Natural killer cell (primary cell): ENCODE data around the gene PHACTR3. TPM values are rescaled to one million over a fixed set of nuclear protein-coding genes. Genes with fewer than 3 reads are reported as not detected.

Source experiments
- ATAC-seq, 3 donors: fragments of 150-1000 bp in 2 of 3; fragments of 200-7000 bp in 1 of 3; cut with Tn5 transposase; 1 replicate in 1 of 3; 2 replicates in 2 of 3; pipeline ENCODE4 v1.10.0; 2021; ENCODE audit warnings: mild to moderate bottlenecking in 2 of 3, moderate library complexity in 2 of 3
- DNase-seq, 2 donors: peaks; one replicate each; pipeline versions ENCODE4 v3.0.0 to v3.0.0-alpha.2; 2013 to 2021; ENCODE audit warnings: mixed read lengths in 1 of 2
- H3K27ac ChIP-seq: one replicate; pipeline ENCODE4 v1.5.1; 2013; ENCODE audit warnings: mild to moderate bottlenecking, low read length
- H3K27me3 ChIP-seq: one replicate; pipeline ENCODE4 v1.6.1; 2013; ENCODE audit warnings: low read length; ENCODE audit not compliant: control insufficient read depth, insufficient read depth
- H3K36me3 ChIP-seq: one replicate; pipeline ENCODE4 v1.6.1; 2013; ENCODE audit warnings: low read length; ENCODE audit not compliant: control insufficient read depth, insufficient read depth
- H3K4me1 ChIP-seq: one replicate; pipeline ENCODE4 v1.6.1; 2013; ENCODE audit warnings: low read length; ENCODE audit not compliant: control insufficient read depth, insufficient read depth
- H3K4me3 ChIP-seq: one replicate; pipeline ENCODE4 v1.5.1; 2013; ENCODE audit warnings: low read length
- H3K9me3 ChIP-seq: one replicate; pipeline ENCODE4 v1.6.1; 2013; ENCODE audit warnings: low read length; ENCODE audit not compliant: control insufficient read depth, insufficient read depth
- H3K27ac Mint-ChIP-seq, 2 donors: one replicate each; pipeline ENCODE4 v1.8.0; 2022; ENCODE audit warnings: mild to moderate bottlenecking in 2 of 2, mixed read lengths in 2 of 2, moderate library complexity in 1 of 2
- H3K27me3 Mint-ChIP-seq, 2 donors: one replicate each; pipeline ENCODE4 v1.8.0; 2022; ENCODE audit warnings: low read depth in 2 of 2, mixed read lengths in 2 of 2
- H3K36me3 Mint-ChIP-seq: one replicate; pipeline ENCODE4 v1.8.0; 2022; ENCODE audit warnings: mixed read lengths
- H3K4me1 Mint-ChIP-seq, 2 donors: one replicate each; pipeline ENCODE4 v1.8.0; 2022; ENCODE audit warnings: mixed read lengths in 2 of 2
- H3K4me3 Mint-ChIP-seq: one replicate; pipeline ENCODE4 v1.8.0; 2022; ENCODE audit warnings: mild to moderate bottlenecking, moderate library complexity, mixed read lengths
- H3K9me3 Mint-ChIP-seq, 2 donors: one replicate each; pipeline ENCODE4 v1.8.0; 2022; ENCODE audit warnings: mixed read lengths in 2 of 2
- CTCF ChIP-seq: fragments of 200-600 bp; IDR thresholded peaks from one replicate; pipeline ENCODE4 v1.8.0; 2022; ENCODE audit warnings: antibody characterized with exemption
- WGBS: methylation state at CpG from one replicate; pipeline ENCODE4 v1.1.7; 2013; ENCODE audit warnings: missing lambda C conversion rate; ENCODE audit not compliant: insufficient coverage; 5-methylcytosine and 5-hydroxymethylcytosine counted together
- intact Hi-C: fragments of 100-400 bp; cut with micrococcal nuclease; formaldehyde crosslinking; loops from one replicate; pipeline ENCODE4 v1.14.2; 2022
- total RNA-seq, 4 donors: library from RNA; stranded (reverse); fragments of 120-200 nt in 1 of 4; gene quantifications; one replicate each; pipeline versions ENCODE4 v1.2.3 to v1.2.4, GENCODE V29; 2013 to 2022

PHACTR3 gene
- total RNA-seq, 3 donors from 2014 or later (not counting 1 experiment from before 2014, with no cell fraction given): not detected

GRCh38 chr20:59816146-59816738 is 211.9 kb downstream of the PHACTR3 start:
- no peak for DNase-seq
- intact Hi-C loops: no loop called here
- Histone ChIP-seq H3K27me3 (no peaks in the 10 kb centered on the region), H3K4me1 (no peaks in the 10 kb centered on the region), H3K36me3 (no peaks in the 10 kb centered on the region), H3K9me3 (no peaks in the 10 kb centered on the region), H3K27ac (no peak overlapping the region), H3K4me3 (no peak overlapping the region)
- no peak overlapping the region for H3K4me3 Mint-ChIP-seq
- H3K36me3 Mint-ChIP-seq: no peaks in the 10 kb centered on the region
- no peak for TF ChIP-seq CTCF
- peaks cover 0 to 5% of the 10 kb centered on the region in 2 donors for H3K27me3 Mint-ChIP-seq
- H3K27ac Mint-ChIP-seq: no peak overlapping the region
- no peaks in the 10 kb centered on the region for H3K4me1 Mint-ChIP-seq
- 83% methylated on average over 4 of the region's 4 CpGs for WGBS
- H3K9me3 Mint-ChIP-seq: no peaks in the 10 kb centered on the region
- ATAC-seq: no peak

- H3K9me3 ChIP-seq: no peaks in the 10 kb centered on the region
- DNase-seq (no peak), ATAC-seq (no peak)
- no peak for TF ChIP-seq CTCF
- H3K27ac Mint-ChIP-seq: no peak overlapping the region
- peaks cover 0 to 5% of the 10 kb centered on the region in 2 donors for H3K27me3 Mint-ChIP-seq
- H3K9me3 Mint-ChIP-seq: no peaks in the 10 kb centered on the region
- no peaks in the 10 kb centered on the region for H3K4me1 ChIP-seq
- no peaks in the 10 kb centered on the region for H3K27me3 ChIP-seq
- no peaks in the 10 kb centered on the region for H3K4me1 Mint-ChIP-seq
- intact Hi-C loops: no loop called here
- H3K4me3 Mint-ChIP-seq: no peak overlapping the region
- no peak overlapping the region for H3K27ac ChIP-seq
- H3K36me3 Mint-ChIP-seq: no peaks in the 10 kb centered on the region
- no peaks in the 10 kb centered on the region for H3K36me3 ChIP-seq
- 89% methylated on average over 4 of the region's 4 CpGs for WGBS
- H3K4me3 ChIP-seq: no peak overlapping the region
Observed at GRCh38 chr20:59817406-59817805, 213.1 kb downstream of the PHACTR3 start.

GRCh38 chr20:59817846-59818615 is 213.7 kb downstream of the PHACTR3 start:
- ATAC-seq (no peak), DNase-seq (no peak)
- Mint-ChIP-seq H3K4me1 (no peaks in the 10 kb centered on the region), H3K4me3 (no peak overlapping the region), H3K36me3 (no peaks in the 10 kb centered on the region), H3K9me3 (no peaks in the 10 kb centered on the region), H3K27me3 (peaks cover 0 to 7% of the 10 kb centered on the region in 2 donors), H3K27ac (no peak overlapping the region)
- Histone ChIP-seq H3K9me3 (no peaks in the 10 kb centered on the region), H3K36me3 (no peaks in the 10 kb centered on the region), H3K27me3 (no peaks in the 10 kb centered on the region), H3K4me1 (no peaks in the 10 kb centered on the region), H3K27ac (no peak overlapping the region), H3K4me3 (no peak overlapping the region)
- no peak for TF ChIP-seq CTCF
- WGBS: 82% methylated on average over 14 of the region's 14 CpGs
- intact Hi-C loops: no loop called here
